Hematopoietic multipotent progenitor cell treated with erythropoietin and hydrocortisone succinate and interleukin-3 and kit ligand, for 6 days (in vitro differentiated cells): Measurements from ENCODE around the gene RND1.
"Not testable (repeated sequence)": the region's sequence is repeated elsewhere in the genome, so short reads cannot be mapped to it uniquely, and the experiment has no call there.

Experiments used
- DNase-seq: peaks from one replicate; pipeline ENCODE4 v3.0.0-alpha.2; 2015

Gene RND1

DNA sequence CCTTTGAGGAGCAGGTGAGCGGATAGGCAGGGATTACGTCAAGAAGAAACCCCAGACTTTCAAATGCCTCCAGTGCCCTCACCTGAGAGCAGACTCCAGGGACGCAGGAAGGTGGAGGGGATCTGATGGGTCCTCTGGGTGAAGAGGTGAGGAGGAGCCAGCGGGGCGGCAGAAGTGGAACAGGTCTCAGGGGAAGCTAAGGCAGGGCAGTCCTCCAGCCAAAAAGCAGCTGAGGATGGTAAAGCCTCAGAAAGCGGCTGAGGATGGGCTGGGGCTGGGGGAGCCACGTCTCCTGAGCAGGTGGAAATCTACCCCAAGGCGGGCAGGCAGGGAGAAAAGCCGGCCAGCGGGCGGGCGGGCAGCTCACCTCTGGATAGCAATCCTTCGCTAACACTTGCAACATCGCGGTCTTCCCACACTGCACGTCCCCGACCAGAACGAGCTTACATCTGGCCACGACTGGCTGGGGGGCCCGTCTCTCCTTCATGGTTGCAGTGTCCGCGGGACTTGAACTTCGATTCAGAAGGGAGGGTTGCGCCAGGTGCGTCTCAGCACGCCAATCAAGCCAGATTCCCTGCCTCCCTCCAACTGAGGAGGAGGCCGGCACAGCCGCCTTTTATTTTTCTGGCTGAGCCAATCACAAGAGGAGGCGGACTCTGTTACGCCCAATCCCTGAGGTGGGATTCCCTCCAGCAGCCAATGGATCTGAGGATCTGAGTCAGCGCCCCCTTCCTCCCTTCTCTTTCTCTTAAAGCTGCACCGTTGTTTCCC, at the start of gene RND1:
Gene RND1, minus strand, starts transcription at position 590 of the 771 bp plus-strand sequence. Its CDS starts 103 bp downstream, at position 487.
- DNase-seq = peak; percentile 97

DNA sequence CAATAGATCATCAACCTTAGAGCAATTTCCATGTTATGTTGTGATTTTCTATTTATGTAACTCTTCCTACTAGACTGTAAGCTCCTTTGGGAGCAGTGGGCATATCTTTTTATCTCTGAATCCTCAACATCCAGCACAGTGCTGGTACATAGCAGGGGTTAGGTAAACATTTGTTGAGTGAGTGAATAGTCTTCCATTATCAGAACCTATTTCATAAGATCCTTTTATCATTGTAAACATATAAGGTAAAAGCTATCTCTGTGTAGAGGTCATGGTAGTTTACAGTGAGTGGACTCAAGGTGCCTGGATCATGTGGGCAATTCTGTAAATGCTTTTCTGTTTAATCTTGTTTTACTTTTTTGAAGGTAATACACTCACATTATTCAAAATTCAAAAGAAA, 44.5 kb upstream of the RND1 start:
- no peak for DNase-seq

DNA sequence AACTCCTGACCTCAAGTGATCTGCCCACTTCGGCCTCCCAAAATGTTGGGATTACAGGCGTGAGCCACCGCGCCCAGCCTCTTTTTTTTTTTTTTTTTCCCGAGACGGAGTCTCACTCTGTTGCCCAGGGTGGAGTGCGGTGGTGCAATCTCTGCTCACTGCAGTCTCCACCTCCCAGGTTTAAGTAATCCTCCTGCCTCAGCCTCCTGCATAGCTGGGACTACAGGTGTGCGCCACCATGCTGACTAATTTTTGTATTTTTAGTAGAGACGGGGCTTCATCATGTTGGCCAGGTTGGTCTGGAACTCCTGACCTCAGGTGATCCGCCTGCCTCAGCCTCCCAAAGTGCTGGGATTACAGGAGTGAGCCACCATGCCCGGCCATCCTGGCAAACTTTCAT, 44.0 kb upstream of the RND1 start:
- not testable (repeated sequence) for DNase-seq

DNA sequence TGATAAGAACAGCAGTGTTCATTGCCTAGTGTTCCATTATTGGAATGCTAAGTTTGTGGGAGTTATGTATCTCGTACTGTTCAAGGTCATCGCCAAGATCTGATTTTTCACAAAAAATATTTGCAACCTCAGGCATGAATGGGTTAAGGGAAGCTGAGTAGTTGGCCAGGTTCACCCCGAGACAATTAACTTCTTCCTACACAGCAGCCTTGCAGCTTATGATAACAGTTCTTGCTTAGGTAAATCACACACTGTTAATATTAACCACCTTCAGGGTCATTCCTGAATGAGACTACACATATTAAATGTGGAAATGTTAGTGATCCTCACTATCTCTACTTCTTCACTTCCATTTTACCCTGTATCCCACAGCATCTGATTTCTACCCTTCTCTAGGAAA, 41.6 kb upstream of the RND1 start:
- DNase-seq = no peak

DNA sequence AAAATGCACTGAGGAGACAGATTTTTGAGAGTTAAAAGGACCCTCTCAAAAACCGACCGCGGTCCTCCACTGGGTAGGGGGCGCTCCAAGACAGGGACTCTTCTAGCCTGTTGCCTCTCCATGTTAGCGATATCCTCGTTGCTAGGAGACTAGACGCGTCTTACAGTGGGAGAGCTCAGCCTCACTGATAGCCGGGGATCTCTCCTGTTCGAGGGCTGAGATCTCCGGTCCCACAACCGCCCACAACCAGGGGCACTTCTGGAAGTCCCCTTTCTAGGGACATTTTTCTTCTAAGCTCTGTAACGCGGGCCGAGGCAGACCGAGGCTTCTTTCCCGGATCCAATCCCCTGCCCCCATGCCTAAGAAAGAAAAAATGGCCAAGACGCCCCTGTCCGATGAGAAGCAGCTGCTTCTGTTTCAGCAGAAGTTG, 38.3 kb upstream of the RND1 start:
- peak; percentile 96 for DNase-seq

DNA sequence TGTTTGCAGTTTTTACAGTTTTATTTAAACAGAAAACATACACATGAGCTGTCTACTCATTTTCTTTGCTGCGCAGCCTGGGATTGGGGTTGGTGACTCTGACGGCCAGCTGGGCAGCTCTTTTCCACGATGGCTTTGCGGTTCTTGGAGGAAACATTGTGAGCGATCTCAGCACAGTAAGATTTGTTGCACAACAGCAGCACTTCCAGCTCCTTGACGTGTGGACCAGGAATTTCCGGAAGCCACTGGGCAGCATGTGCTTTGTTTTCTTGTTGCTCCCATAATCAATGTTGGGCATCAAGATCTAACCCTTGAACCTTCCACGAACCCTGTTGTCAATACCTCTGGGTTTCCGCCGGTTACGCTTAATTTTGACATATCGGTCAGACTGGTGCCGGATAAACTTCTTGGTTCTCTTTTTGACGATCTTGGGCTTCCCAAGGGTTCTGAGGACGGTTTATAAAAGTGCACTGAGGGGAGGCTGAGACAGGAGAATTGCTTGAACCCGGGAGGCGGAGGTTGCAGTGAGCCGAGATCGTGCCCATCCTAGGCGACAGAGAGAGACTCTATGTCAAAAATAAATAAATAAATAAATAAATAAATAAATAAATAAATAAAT, 37.8 kb upstream of the RND1 start:
- no peak for DNase-seq

DNA sequence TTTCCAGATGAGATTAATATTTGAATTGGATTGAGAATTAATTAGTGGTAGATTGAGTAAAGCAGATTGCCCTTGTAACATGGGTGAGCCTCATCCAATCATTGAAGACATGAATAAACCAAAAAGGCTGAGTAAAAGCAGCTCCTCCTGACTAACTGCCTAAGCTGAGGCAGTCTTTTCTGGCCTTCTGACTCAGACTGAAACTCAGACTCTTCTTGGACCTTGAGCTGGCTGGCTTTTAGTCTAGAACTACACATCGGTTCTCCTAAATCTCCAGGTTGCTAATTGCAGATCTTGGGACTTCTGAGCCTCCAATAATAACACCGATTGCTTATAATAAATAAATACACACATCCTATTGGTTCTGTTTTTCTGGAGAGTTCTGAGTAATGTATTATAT, 35.6 kb upstream of the RND1 start:
- DNase-seq = no peak

DNA sequence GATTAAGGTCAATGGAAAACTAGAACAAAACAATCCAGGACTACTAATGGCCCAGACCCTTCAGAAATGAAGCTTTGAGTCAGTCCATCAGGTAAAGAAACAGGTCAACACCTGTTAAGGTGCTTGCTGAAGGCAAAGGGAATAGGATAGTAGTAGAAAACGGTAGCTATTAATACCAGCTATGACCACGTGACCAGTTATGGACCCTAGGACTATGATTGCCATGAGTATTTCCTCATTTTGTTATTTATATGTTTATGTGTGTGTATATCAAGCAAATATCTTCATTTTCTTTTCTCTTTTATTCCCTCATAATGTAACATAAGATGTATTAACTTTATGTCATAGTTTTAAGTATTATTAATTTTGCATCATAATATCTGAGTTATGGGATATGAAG, 34.0 kb upstream of the RND1 start:
- no peak for DNase-seq

DNA sequence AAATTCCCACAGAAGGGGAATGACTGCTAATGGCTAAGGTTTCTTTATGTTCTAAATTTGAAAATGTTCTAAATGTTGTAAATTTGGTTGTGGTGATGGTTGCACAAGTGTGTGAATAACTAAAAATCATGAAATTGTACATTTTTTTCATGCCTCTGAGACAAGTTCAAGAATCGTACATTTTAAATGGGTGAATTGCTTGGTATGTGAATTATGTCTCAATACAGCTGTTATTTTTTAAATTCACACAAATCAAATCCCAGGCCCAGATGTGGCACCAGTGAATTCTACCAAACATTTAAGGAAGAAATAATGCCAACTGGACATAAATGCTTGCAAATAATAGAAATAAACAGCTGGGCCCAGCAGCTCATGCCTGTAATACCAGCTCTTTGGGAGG, 28.6 kb upstream of the RND1 start:
- no peak for DNase-seq

DNA sequence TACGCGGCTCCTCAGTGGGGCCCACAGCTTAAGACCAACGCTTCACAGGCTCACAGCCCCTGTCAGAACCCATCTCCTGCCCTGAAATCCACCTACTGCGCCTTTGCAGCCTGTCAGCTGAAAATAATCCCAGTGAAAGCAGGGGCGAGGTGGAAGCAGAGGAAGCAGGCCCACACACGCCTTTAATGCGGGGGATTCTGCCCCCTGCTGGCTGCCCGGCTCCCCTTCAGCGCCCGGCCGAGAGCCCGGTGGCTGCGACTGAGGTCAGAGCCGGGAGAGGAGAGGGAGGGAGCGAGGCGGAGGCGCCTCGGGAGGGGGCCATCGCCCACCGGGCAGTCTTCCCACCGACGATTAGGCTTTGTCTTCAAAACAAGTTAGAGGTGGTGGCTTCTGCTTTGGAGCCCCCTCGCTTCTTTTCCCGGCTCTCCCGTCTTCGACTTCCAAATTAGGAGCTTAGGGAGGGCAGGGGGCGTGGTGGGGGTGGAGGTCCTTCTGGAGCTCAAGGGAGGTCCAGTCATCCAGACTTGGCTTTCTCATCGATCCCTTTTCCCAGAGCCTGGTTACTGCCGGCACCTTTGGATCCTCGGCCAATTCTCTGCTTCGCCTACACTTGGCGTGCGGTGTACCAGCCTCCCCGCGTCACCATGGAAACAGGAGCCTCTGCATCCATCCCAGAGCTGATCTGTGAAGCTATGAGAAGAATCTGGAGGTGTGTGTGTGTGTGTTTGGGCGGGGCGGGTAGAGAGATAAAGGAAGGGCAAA, 25.2 kb upstream of the RND1 start:
- DNase-seq = peak; percentile 86

DNA sequence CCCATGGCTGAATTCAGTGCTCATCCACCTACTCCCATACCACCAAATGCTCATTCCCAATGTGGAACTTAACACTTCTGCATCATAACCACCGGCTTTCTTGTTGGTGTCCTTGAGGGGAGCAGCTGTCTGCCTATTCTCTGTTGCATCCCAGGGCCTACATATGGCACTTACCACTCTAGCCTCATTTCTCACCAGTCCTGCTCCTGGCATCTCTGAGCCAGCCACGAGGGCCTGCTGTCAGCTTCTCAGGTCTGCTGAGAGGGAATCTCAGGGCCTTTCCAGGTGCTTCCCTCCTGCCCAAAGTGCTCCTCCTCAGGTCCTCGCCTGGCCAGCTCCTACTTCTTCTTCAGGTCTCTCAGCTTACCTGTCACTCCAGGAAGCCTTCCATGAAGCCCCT, 24.0 kb upstream of the RND1 start:
- DNase-seq = no peak

DNA sequence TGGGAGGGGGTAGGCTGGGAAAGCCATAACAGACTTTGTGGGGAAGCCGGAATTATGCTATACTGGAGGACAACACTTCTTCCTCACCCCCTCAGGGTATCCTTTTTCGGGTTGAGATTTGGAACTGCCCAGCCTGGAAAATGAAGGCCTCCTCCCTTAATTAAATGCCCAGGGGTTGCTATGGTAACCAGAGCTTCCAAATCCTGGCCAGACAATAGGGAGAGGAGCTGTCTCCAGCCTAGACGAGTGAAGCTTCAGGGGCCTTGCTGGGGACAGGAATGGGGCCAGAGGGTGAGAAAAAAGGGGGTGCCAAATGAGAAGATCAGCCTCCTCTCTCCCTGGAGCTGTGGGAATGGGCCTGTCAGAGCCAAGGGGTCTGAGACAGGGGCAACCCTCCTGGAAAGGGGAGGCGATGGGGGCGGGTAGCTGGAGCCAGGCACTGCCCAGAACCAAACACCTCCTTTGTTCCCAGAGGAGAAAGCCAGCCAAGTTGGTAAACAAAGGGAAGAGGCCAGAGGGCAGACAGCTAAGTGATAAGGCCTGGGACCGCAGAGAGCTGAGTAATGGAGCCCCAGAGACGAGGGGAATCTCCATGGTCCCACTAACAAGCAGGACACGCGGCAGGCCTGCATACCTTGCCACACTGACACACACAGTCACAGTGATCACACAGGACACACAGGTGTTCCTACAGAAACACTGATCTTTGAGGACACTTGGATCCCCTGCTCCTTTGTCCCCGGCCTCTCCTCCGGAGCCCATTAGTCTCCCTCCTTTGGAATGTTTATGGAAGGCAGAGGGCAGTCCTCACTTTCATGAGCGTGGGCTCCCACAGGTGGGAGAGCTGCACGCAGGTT, 17.9 kb upstream of the RND1 start:
- DNase-seq = no peak

DNA sequence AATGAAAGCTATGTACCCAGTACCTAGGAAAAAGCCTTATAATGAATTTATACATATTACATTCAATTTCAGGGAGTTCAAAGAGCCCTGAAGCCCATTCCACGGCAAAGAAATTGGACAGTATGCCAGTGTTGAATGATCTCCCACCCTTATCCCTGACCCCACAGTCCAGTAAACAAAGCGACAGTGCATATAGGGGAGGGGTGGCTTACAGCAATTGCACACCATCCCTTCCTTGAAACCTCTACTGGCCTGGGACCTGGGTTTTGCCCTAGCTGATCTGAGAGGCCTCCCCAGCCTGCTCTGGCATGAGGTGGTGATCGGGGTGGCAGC, 17.3 kb upstream of the RND1 start:
- no peak for DNase-seq

DNA sequence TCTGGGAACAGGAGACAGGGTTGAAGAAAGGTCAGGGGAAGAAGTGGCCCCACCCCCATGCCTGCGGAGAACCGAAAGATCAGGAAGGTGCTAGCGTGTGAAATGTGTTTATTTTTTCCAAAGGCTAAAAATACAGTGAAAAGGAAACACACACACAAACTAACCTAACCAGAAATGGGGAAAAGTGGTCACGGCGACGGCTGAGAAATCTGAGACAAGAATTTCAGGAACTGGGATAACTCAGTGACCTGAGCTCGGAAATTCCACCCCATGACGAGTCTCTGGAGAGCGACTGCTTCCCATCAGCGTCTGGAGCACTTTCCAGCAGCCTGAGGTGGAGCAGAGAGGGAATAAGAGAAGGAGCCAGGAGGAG, 16.6 kb upstream of the RND1 start:
- no peak for DNase-seq

DNA sequence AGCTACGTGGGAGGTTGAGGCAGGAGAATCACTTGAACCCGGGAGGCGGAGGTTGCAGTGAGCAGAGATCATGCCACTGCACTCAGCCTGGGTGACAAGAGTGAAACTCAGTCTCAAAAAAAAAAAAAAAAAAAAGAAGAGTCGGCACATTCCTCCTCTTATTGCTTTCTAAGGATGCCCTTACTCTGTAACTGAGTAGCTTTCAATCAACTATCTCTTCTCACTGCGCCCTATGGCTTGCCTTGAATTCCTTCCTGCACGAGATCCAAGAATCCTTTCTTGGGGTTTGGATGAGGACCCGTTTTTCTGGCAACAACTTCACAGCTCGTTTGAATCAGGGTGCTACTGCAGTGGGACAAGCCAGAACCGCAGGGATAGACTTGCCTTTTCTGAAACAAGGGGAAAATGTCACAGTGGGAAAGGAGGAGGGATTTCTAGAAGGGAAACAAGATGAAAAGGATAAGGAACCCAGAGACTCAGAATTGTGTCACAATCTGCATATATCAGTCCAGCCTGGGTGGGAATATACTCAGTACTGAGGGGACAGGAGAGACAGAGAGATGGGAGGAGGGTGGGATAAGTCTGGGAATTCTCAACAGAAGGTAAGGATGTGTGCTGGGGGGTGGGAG, 16.1 kb upstream of the RND1 start:
- no peak for DNase-seq

DNA sequence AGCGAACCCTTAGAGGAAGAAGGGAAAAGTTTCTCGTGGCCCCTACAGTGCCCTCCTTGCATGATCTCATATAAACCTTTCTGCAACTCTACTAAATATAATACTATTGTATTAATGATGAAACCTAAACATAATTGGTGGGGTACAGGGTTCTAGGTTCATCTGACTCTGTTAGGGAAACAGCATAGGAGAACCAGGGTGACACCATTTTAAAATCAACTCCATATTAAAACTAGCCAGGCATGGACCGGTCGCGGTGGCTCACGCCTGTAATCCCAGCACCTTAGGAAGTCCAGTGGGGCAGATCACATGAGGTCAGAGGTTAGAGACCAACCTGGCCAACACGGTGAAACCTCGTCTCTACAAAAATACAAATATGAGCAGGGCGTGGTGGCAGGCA, 15.0 kb upstream of the RND1 start:
- DNase-seq = no peak

DNA sequence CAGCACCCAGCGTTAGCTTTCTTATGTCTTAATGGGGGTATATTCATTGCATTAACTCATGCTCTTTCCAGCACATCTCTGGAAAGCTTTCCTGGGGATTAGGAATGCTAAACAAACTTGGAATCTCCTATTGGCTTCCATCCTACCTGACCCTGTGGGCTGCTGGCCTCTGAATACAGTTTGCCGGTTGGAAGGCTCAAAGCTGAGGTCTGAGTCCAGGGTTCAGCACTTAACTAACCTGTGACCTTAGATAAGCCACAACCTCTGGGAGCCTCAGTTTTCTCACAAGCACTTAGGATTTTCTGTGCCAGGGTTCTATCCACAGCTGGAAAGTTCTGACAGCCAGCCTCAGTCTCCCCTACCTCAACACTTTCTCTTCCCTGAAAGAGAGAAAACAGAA, 12.9 kb upstream of the RND1 start:
- no peak for DNase-seq

DNA sequence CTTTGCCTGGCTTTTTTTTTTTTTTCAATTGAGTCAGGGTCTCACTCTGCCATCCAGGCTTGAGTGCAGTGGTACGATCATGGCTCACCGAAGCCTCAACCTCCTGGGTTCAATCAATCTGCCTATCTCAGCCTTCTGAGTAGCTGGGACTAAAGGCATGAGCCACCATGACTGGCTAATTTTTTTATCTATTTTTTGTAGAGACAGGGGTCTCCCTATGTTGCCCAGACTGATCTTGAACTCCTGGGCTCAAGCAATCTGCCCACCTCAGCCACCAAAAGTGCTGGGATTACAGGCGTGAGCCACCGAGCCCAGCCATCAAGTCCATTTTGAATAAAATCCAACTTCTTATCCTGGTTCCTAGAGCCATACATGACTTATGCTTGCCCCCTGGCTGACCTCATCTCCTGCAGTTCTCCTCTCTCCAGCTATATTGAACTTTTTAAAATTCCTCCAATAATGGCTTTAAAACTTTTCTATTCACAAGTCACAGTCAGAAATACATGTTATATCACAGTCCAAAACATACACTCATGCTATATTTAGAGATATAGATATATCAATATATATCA, 10.4 kb upstream of the RND1 start:
- no peak for DNase-seq

DNA sequence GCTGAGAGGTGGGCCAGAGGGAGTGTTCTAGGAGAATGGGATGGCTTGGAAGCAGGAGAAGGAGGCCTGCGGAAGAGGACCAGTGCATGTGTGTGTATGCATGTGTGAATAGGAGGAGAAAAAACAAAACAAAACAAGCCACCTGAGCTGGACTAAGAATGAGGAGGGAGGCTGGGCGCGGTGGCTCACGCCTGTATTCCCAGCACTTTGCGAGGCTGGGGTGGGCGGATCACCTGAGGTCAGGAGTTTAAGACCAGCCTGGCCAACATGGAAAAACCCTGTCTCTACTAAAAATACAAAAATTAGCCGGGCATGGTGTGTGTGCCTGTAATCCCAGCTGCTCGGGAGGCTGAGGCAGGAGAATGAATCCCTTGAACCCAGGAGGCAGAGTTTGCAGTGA, 7.9 kb upstream of the RND1 start:
- DNase-seq = not testable (repeated sequence)

DNA sequence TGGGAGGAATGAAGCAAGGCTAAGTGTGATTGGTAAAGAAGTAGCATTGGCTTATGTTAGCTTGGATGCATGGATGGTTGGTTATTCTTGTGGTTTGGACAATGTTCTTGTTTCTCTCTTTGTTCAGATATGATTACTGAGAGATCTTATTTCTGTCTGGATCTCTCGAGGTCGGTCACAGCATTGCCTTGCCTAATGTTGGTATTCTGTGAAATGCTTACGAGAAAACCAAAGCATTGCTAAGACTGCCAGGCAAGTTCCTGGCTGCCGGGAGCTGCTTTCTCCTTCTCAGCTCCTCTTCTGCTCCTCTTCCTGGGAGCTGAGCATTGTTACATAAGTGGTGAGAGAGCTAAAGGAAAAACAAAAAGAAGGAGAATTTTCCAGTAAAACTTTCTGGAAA, 7.4 kb upstream of the RND1 start:
- DNase-seq = no peak

DNA sequence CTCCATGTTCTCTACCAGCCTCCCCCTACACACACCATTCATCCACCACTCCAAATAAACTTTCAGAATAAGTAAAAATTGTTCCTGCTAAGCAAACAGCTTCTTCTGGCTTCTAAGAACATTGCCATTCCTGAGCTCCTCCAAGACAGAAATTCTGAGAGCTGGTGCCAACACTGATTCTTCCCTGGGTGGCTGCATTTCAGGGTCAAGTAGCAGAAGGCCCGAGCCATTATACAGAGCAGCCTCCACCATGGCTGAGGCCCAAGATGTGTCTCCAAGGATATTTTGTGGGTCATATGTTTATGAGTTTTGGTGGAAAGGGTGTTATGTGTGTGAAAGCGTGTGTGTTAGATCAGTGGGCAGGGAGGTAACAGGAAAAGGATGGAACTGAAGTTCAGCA, 3.5 kb upstream of the RND1 start:
- DNase-seq = no peak

DNA sequence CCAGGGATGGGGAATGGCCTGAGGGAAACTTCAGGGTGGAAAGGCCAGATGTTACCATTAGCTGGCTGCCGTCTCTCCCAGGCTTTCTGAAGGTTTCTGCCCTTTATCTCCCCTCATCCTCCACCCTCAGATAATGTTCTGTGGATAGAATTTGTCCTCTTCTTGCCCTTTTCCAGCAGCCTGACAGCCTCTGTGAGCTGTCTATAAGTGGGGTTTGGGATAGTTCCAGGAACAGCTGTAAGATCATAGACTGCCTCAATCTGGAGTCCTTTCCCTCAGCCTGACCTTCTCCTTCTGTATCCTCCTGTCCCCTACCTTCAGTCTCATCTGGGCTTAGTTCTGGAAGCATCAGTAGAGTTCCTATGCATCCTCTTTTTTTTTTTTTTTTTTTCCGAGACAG, 2.8 kb upstream of the RND1 start:
- DNase-seq = no peak
